ENCODE data around the gene ZBTB8B.

GRCh38 chr1:32447469-32448185 is 17.2 kb upstream of the ZBTB8B start:
- TF ChIP-seq EZH2 (IDR thresholded peaks at IDR 0.05; ENCODE audit: insufficient read depth, poor library complexity, severe bottlenecking), result no peak
- no peak for TF ChIP-seq EZH2phosphoT487 (IDR thresholded peaks at IDR 0.05; ENCODE audit: insufficient read depth, low read depth)
